Natural killer cell (primary cell): ENCODE data around the gene ACKR3. TPM values are rescaled to one million over a fixed set of nuclear protein-coding genes. Genes with fewer than 3 reads are reported as not detected.

Source experiments
- ATAC-seq, 3 donors: fragments of 150-1000 bp in 2 of 3; fragments of 200-7000 bp in 1 of 3; cut with Tn5 transposase; 1 replicate in 1 of 3; 2 replicates in 2 of 3; pipeline ENCODE4 v1.10.0; 2021; ENCODE audit warnings: mild to moderate bottlenecking in 2 of 3, moderate library complexity in 2 of 3
- DNase-seq, 2 donors: peaks; one replicate each; pipeline versions ENCODE4 v3.0.0 to v3.0.0-alpha.2; 2013 to 2021; ENCODE audit warnings: mixed read lengths in 1 of 2
- H3K27ac ChIP-seq: one replicate; pipeline ENCODE4 v1.5.1; 2013; ENCODE audit warnings: mild to moderate bottlenecking, low read length
- H3K27me3 ChIP-seq: one replicate; pipeline ENCODE4 v1.6.1; 2013; ENCODE audit warnings: low read length; ENCODE audit not compliant: control insufficient read depth, insufficient read depth
- H3K36me3 ChIP-seq: one replicate; pipeline ENCODE4 v1.6.1; 2013; ENCODE audit warnings: low read length; ENCODE audit not compliant: control insufficient read depth, insufficient read depth
- H3K4me1 ChIP-seq: one replicate; pipeline ENCODE4 v1.6.1; 2013; ENCODE audit warnings: low read length; ENCODE audit not compliant: control insufficient read depth, insufficient read depth
- H3K4me3 ChIP-seq: one replicate; pipeline ENCODE4 v1.5.1; 2013; ENCODE audit warnings: low read length
- H3K9me3 ChIP-seq: one replicate; pipeline ENCODE4 v1.6.1; 2013; ENCODE audit warnings: low read length; ENCODE audit not compliant: control insufficient read depth, insufficient read depth
- H3K27ac Mint-ChIP-seq, 2 donors: one replicate each; pipeline ENCODE4 v1.8.0; 2022; ENCODE audit warnings: mild to moderate bottlenecking in 2 of 2, mixed read lengths in 2 of 2, moderate library complexity in 1 of 2
- H3K27me3 Mint-ChIP-seq, 2 donors: one replicate each; pipeline ENCODE4 v1.8.0; 2022; ENCODE audit warnings: low read depth in 2 of 2, mixed read lengths in 2 of 2
- H3K36me3 Mint-ChIP-seq: one replicate; pipeline ENCODE4 v1.8.0; 2022; ENCODE audit warnings: mixed read lengths
- H3K4me1 Mint-ChIP-seq, 2 donors: one replicate each; pipeline ENCODE4 v1.8.0; 2022; ENCODE audit warnings: mixed read lengths in 2 of 2
- H3K4me3 Mint-ChIP-seq: one replicate; pipeline ENCODE4 v1.8.0; 2022; ENCODE audit warnings: mild to moderate bottlenecking, moderate library complexity, mixed read lengths
- H3K9me3 Mint-ChIP-seq, 2 donors: one replicate each; pipeline ENCODE4 v1.8.0; 2022; ENCODE audit warnings: mixed read lengths in 2 of 2
- CTCF ChIP-seq: fragments of 200-600 bp; IDR thresholded peaks from one replicate; pipeline ENCODE4 v1.8.0; 2022; ENCODE audit warnings: antibody characterized with exemption
- WGBS: methylation state at CpG from one replicate; pipeline ENCODE4 v1.1.7; 2013; ENCODE audit warnings: missing lambda C conversion rate; ENCODE audit not compliant: insufficient coverage; 5-methylcytosine and 5-hydroxymethylcytosine counted together
- intact Hi-C: fragments of 100-400 bp; cut with micrococcal nuclease; formaldehyde crosslinking; loops from one replicate; pipeline ENCODE4 v1.14.2; 2022
- total RNA-seq, 4 donors: library from RNA; stranded (reverse); fragments of 120-200 nt in 1 of 4; gene quantifications; one replicate each; pipeline versions ENCODE4 v1.2.3 to v1.2.4, GENCODE V29; 2013 to 2022

ACKR3 gene
- total RNA-seq, 3 donors from 2014 or later (not counting 1 experiment from before 2014, with no cell fraction given), result 4.4 to 5.5 (median 4.6) TPM

GRCh38 chr2:236587861-236588815, 18.5 kb downstream of the ACKR3 start:
- ATAC-seq (no peak), DNase-seq (no peak)
- Histone ChIP-seq H3K4me1 (no peaks in the 10 kb centered on the region), H3K9me3 (no peaks in the 10 kb centered on the region), H3K27ac (no peak overlapping the region), H3K27me3 (no peaks in the 10 kb centered on the region), H3K36me3 (peaks cover 5% of the 10 kb centered on the region), H3K4me3 (no peak overlapping the region)
- Mint-ChIP-seq H3K4me1 (no peaks in the 10 kb centered on the region), H3K27me3 (no peaks in the 10 kb centered on the region), H3K27ac (no peak overlapping the region), H3K36me3 (no peaks in the 10 kb centered on the region), H3K9me3 (no peaks in the 10 kb centered on the region), H3K4me3 (no peak overlapping the region)
- no peak for TF ChIP-seq CTCF
- WGBS, result 94% methylated on average over 32 of the region's 32 CpGs
- intact Hi-C loops, result no loop called here

- 90% methylated on average over 15 of the region's 15 CpGs for WGBS
- H3K9me3 Mint-ChIP-seq, result no peaks in the 10 kb centered on the region
- TF ChIP-seq CTCF, result no peak
Measured at GRCh38 chr2:236588932-236589592, 19.4 kb downstream of the ACKR3 start.

GRCh38 chr2:236590846-236591245, 21.2 kb downstream of the ACKR3 start:
- Mint-ChIP-seq H3K4me1 (no peaks in the 10 kb centered on the region), H3K27ac (no peak overlapping the region), H3K9me3 (no peaks in the 10 kb centered on the region), H3K4me3 (no peak overlapping the region), H3K36me3 (no peaks in the 10 kb centered on the region), H3K27me3 (no peaks in the 10 kb centered on the region)
- ATAC-seq (no peak), DNase-seq (no peak)
- no peak overlapping the region for H3K4me3 ChIP-seq
- WGBS, result 86% methylated on average over 8 of the region's 8 CpGs
- no peaks in the 10 kb centered on the region for H3K36me3 ChIP-seq
- TF ChIP-seq CTCF, result no peak
- no peaks in the 10 kb centered on the region for H3K9me3 ChIP-seq
- no peaks in the 10 kb centered on the region for H3K4me1 ChIP-seq
- no peak overlapping the region for H3K27ac ChIP-seq
- no peaks in the 10 kb centered on the region for H3K27me3 ChIP-seq
- intact Hi-C loops, result no loop called here

More at GRCh38 chr2:236588932-236589592, 19.4 kb downstream of the ACKR3 start:
- no peaks in the 10 kb centered on the region for H3K9me3 ChIP-seq
- no peaks in the 10 kb centered on the region for H3K36me3 ChIP-seq
- ATAC-seq, result no peak
- no peak overlapping the region for H3K4me3 Mint-ChIP-seq
- no peak overlapping the region for H3K27ac Mint-ChIP-seq
- H3K27me3 Mint-ChIP-seq, result no peaks in the 10 kb centered on the region
- intact Hi-C loops, result no loop called here
- no peaks in the 10 kb centered on the region for H3K4me1 ChIP-seq
- no peak overlapping the region for H3K27ac ChIP-seq
- no peak for DNase-seq
- no peaks in the 10 kb centered on the region for H3K36me3 Mint-ChIP-seq
- H3K4me1 Mint-ChIP-seq, result no peaks in the 10 kb centered on the region
- H3K27me3 ChIP-seq, result no peaks in the 10 kb centered on the region
- H3K4me3 ChIP-seq, result no peak overlapping the region
